H1 (cell line): ENCODE measurements around the gene DNAJC7. TPM values are rescaled to one million over a fixed set of nuclear protein-coding genes. Genes with fewer than 3 reads are reported as not detected.

Experiments
- CTCF ChIA-PET: fragments of 300-600 bp; sonication (Branson Sonifier 250); formaldehyde crosslinking; loops from one replicate; lab custom pipeline; 2021; ENCODE audit not compliant: partially characterized antibody; lab: Charles Lee
- POLR2A ChIA-PET: fragments of 300-600 bp; sonication (Branson Sonifier 250); formaldehyde crosslinking; loops from one replicate; lab custom pipeline; 2021; ENCODE audit warnings: inconsistent platforms; ENCODE audit not compliant: partially characterized antibody; lab: Charles Lee
- DNase-seq, 2 experiments: peaks; one replicate each; pipeline versions ENCODE4 v3.0.0 to v3.0.0-alpha.2; 2010 to 2022; ENCODE audit warnings: low spot score in 2 of 2, low read depth in 1 of 2, mixed read lengths in 1 of 2
- FAIRE-seq: peaks from 2 replicates; lab custom pipeline; 2011; peaks lifted over from hg19 to GRCh38; lab: Jason Lieb, UNC
- H2AFZ ChIP-seq: 2 replicates; pipeline ENCODE4 v1.8.1; 2012; ENCODE audit warnings: low read length, inconsistent platforms
- H2AK5ac ChIP-seq: 2 replicates; pipeline ENCODE4 v1.6.1; 2013; ENCODE audit warnings: low read depth, low read length
- H2BK120ac ChIP-seq: replicated peaks from 2 replicates; pipeline ENCODE3; 2013; ENCODE audit warnings: low read depth, low read length, inconsistent platforms
- H2BK12ac ChIP-seq: 2 replicates; pipeline ENCODE4 v1.6.1; 2013; ENCODE audit warnings: low read depth, low read length
- H2BK15ac ChIP-seq: 2 replicates; pipeline ENCODE4 v1.6.1; 2013; ENCODE audit warnings: low read length
- H2BK20ac ChIP-seq: 2 replicates; pipeline ENCODE4 v1.6.1; 2013; ENCODE audit warnings: low read length
- H2BK5ac ChIP-seq: 2 replicates; pipeline ENCODE4 v1.6.1; 2013; ENCODE audit warnings: low read depth, low read length
- H3K14ac ChIP-seq: 2 replicates; pipeline ENCODE4 v1.6.1; 2013; ENCODE audit warnings: inconsistent platforms; ENCODE audit not compliant: insufficient read length
- H3K18ac ChIP-seq: 2 replicates; pipeline ENCODE4 v1.6.1; 2013; ENCODE audit warnings: low read length; ENCODE audit errors: extremely low read depth
- H3K23ac ChIP-seq: 2 replicates; pipeline ENCODE4 v1.6.1; 2013; ENCODE audit warnings: inconsistent platforms; ENCODE audit not compliant: insufficient read length
- H3K23me2 ChIP-seq: 2 replicates; pipeline ENCODE4 v1.6.1; 2013; ENCODE audit warnings: low read depth, low read length
- H3K27ac ChIP-seq: 2 replicates; pipeline ENCODE4 v1.6.1; 2011; ENCODE audit warnings: low read depth, low read length, inconsistent platforms
- H3K27me3 ChIP-seq, 4 experiments: replicated peaks in 1 of 4; 1 replicate in 1 of 4; 2 replicates in 3 of 4; pipeline versions ENCODE4 v1.6.1 to v1.8.1; 2011 to 2013; ENCODE audit warnings: low read length in 3 of 4, mild to moderate bottlenecking in 3 of 4, inconsistent platforms in 2 of 4, mixed read lengths in 2 of 4, moderate library complexity in 1 of 4; ENCODE audit not compliant: control insufficient read depth in 3 of 4, insufficient read depth in 3 of 4; ENCODE audit errors: extremely low read depth in 1 of 4
- H3K36me3 ChIP-seq, 4 experiments: 2 replicates each; pipeline versions ENCODE4 v1.6.1 to v1.8.1; 2011 to 2013; ENCODE audit warnings: mild to moderate bottlenecking in 4 of 4, low read length in 3 of 4, moderate library complexity in 2 of 4, control low read depth in 1 of 4, inconsistent platforms in 1 of 4; ENCODE audit not compliant: insufficient read depth in 4 of 4, control insufficient read depth in 2 of 4
- H3K4ac ChIP-seq: replicated peaks from 2 replicates; pipeline ENCODE3; 2013; ENCODE audit warnings: low read length, low read depth, mixed read lengths, inconsistent platforms; ENCODE audit not compliant: insufficient read length
- H3K4me1 ChIP-seq, 4 experiments: replicated peaks in 1 of 4; 1 replicate in 1 of 4; 2 replicates in 3 of 4; pipeline versions ENCODE4 v1.6.1 to v1.8.1; 2011 to 2013; ENCODE audit warnings: low read length in 3 of 4, inconsistent platforms in 2 of 4, mixed read lengths in 1 of 4; ENCODE audit not compliant: insufficient read depth in 4 of 4, control insufficient read depth in 3 of 4
- H3K4me2 ChIP-seq, 2 experiments: 2 replicates each; pipeline versions ENCODE4 v1.6.1 to v1.8.1; 2011 to 2013; ENCODE audit warnings: low read depth in 2 of 2, low read length in 2 of 2, control low read depth in 1 of 2, inconsistent platforms in 1 of 2, mild to moderate bottlenecking in 1 of 2; ENCODE audit not compliant: insufficient read depth in 1 of 2
- H3K4me3 ChIP-seq, 4 experiments: fragments of 200-600, 300-600 bp in 1 of 4; sonication (generic), shearing (Covaris generic), sonication (Bioruptor Twin) in 1 of 4; 2 replicates each; pipeline versions ENCODE4 v1.5.1 to v1.8.1; 2011 to 2016; ENCODE audit warnings: low read length in 4 of 4, low read depth in 3 of 4, control low read depth in 2 of 4, inconsistent platforms in 2 of 4, mild to moderate bottlenecking in 2 of 4, mixed read lengths in 1 of 4, moderate library complexity in 1 of 4; ENCODE audit not compliant: insufficient read depth in 2 of 4; ENCODE audit errors: extremely low read depth in 1 of 4
- H3K56ac ChIP-seq: replicated peaks from 2 replicates; pipeline ENCODE3; 2013; ENCODE audit warnings: low read depth, mild to moderate bottlenecking, mixed read lengths, low read length, inconsistent platforms; ENCODE audit not compliant: insufficient read length
- H3K79me1 ChIP-seq: 2 replicates; pipeline ENCODE4 v1.6.1; 2013; ENCODE audit warnings: low read depth, low read length, control low read depth
- H3K79me2 ChIP-seq, 2 experiments: 2 replicates each; pipeline versions ENCODE4 v1.6.1 to v1.8.1; 2012 to 2013; ENCODE audit warnings: low read length in 2 of 2, mild to moderate bottlenecking in 2 of 2, inconsistent platforms in 1 of 2; ENCODE audit not compliant: insufficient read depth in 2 of 2, control insufficient read depth in 1 of 2
- H3K9ac ChIP-seq, 4 experiments: replicated peaks in 1 of 4; 1 replicate in 1 of 4; 2 replicates in 3 of 4; pipeline versions ENCODE4 v1.6.1 to v1.8.1; 2011 to 2013; ENCODE audit warnings: low read depth in 3 of 4, low read length in 3 of 4, control low read depth in 2 of 4, mild to moderate bottlenecking in 2 of 4, moderate library complexity in 2 of 4, inconsistent platforms in 1 of 4; ENCODE audit errors: extremely low read depth in 1 of 4
- H3K9me3 ChIP-seq, 2 experiments: 2 replicates each; pipeline versions ENCODE4 v1.6.1 to v1.8.1; 2012 to 2013; ENCODE audit warnings: mild to moderate bottlenecking in 2 of 2, moderate library complexity in 2 of 2, control low read depth in 1 of 2, inconsistent platforms in 1 of 2, low read depth in 1 of 2, low read length in 1 of 2, mixed read lengths in 1 of 2; ENCODE audit not compliant: insufficient read depth in 2 of 2
- H4K20me1 ChIP-seq, 2 experiments: replicated peaks in 1 of 2; 2 replicates each; pipeline versions ENCODE3 to v1.8.1; 2011 to 2013; ENCODE audit warnings: inconsistent platforms in 2 of 2, low read length in 2 of 2, mild to moderate bottlenecking in 1 of 2; ENCODE audit not compliant: insufficient read depth in 2 of 2, control insufficient read depth in 1 of 2
- H4K5ac ChIP-seq: 2 replicates; pipeline ENCODE4 v1.6.1; 2013; ENCODE audit warnings: low read length, low read depth, mixed read lengths, inconsistent platforms; ENCODE audit not compliant: insufficient read length
- H4K8ac ChIP-seq: 2 replicates; pipeline ENCODE4 v1.8.0; 2013; ENCODE audit warnings: mild to moderate bottlenecking, moderate library complexity, low read length, inconsistent platforms; ENCODE audit not compliant: insufficient read depth; ENCODE audit errors: extremely low read depth
- H4K91ac ChIP-seq: replicated peaks from 2 replicates; pipeline ENCODE3; 2013; ENCODE audit warnings: low read length, mixed read lengths, inconsistent platforms; ENCODE audit not compliant: insufficient read length
- BACH1 ChIP-seq: IDR thresholded peaks from 2 replicates; pipeline ENCODE4 v1.6.1; 2012; ENCODE audit warnings: low read length, improper control_type of control experiment
- BRCA1 ChIP-seq: IDR thresholded peaks from 2 replicates; pipeline ENCODE4 v1.6.1; 2012; ENCODE audit warnings: low read depth, low read length, improper control_type of control experiment
- CTBP2 ChIP-seq: IDR thresholded peaks from 2 replicates; pipeline ENCODE4 v1.7.0; 2011; ENCODE audit warnings: borderline replicate concordance, mild to moderate bottlenecking, moderate library complexity, mixed read lengths, low read length; ENCODE audit not compliant: insufficient read depth, insufficient read length
- KDM5A ChIP-seq: fragments of 200-600 bp; IDR thresholded peaks from 2 replicates; pipeline ENCODE4 v1.7.1; 2012; ENCODE audit warnings: mild to moderate bottlenecking, low read length, inconsistent platforms, mixed read lengths
- SIN3A ChIP-seq, 2 experiments: IDR thresholded peaks in 1 of 2; conservative IDR thresholded peaks in 1 of 2; 2 replicates each; pipeline ENCODE4 v1.6.1; 2011 to 2012; ENCODE audit warnings: low read length in 2 of 2, improper control_type of control experiment in 1 of 2, low read depth in 1 of 2, mild to moderate bottlenecking in 1 of 2
- WGBS, 2 experiments: shearing (Covaris generic) in 1 of 2; methylation state at CpG; one replicate each; pipeline versions ENCODE4 v1.1.6 to v1.1.7; 2013 to 2015; ENCODE audit warnings: low lambda C conversion rate in 2 of 2, mixed read lengths in 2 of 2, inconsistent platforms in 1 of 2, low coverage in 1 of 2, missing lambda C conversion rate in 1 of 2; ENCODE audit not compliant: insufficient replicate concordance in 2 of 2, insufficient coverage in 1 of 2, insufficient read length in 1 of 2; ENCODE audit errors: extremely low coverage in 1 of 2, missing lambda C conversion rate in 1 of 2; 5-methylcytosine and 5-hydroxymethylcytosine counted together
- polyA plus RNA-seq, 7 experiments: library from polyadenylated mRNA; depleted of rRNA in 3 of 7; stranded (reverse) in 5 of 7; unstranded in 2 of 7; fragments of >200 nt in 5 of 7; fragments of 200-250 nt in 2 of 7; gene quantifications; 1 replicate in 5 of 7; 2 replicates in 1 of 7; 4 replicates in 1 of 7; pipeline versions ENCODE4 v1.2.1 to v1.2.3, GENCODE V29; 2011 to 2013; ENCODE audit warnings: missing spikeins in 2 of 7, mixed read lengths in 2 of 7
- total RNA-seq: library from RNA; stranded (reverse); fragmentation: NEBNext Ultra II Directional; extraction: Animal tissue kit (Norgen Biotek cat#: 25700); gene quantifications from 2 replicates; pipeline ENCODE4 v1.2.1, GENCODE V29; 2021

DNAJC7 gene
- total and polyA plus RNA-seq, 2 of the 8 experiments (the other 6 are each of a cell fraction or from before 2014, with no cell fraction given): 31.0 to 148 TPM

GRCh38 chr17:42017866-42018200 is 594 bp upstream of the DNAJC7 start:
- Histone ChIP-seq H2BK12ac (0 out of 2 replicates have a peak overlapping the region, but pooled peaks have one; percentile 11), H3K4me1 (peaks cover 4 to 11% (median 8%) of the 10 kb centered on the region in 4 experiments), H3K23me2 (peaks cover 19% of the 10 kb centered on the region), H4K20me1 (no peaks in the 10 kb centered on the region), H3K18ac (peak overlapping the region; percentile 79; the same call in 1 of the 2 replicates), H3K23ac (no peak overlapping the region), H2BK120ac (no peak overlapping the region), H3K56ac (peak overlapping the region; percentile 1), H4K91ac (no peak overlapping the region), H3K27me3 (no peaks in the 10 kb centered on the region), H2BK20ac (no peak overlapping the region), H3K4ac (peak overlapping the region; percentile 40), H4K8ac (no peak overlapping the region; the same call in none of the 2 replicates), H3K4me3 (peak overlapping the region; percentile 85 to 99 (median 96)), H3K79me1 (no peaks in the 10 kb centered on the region), H2AK5ac (peak overlapping the region; percentile 17; the same call in 1 of the 2 replicates), H4K5ac (peak overlapping the region; percentile 31), H3K9ac (peak overlapping the region in 3 of 4 experiments; percentile 57 to 99 (median 98); a peak in 6 of 7 replicates), H3K4me2 (peak overlapping the region; percentile 90), H3K27ac (peak overlapping the region; percentile 98), H3K36me3 (peaks cover 0 to 15% (median 6%) of the 10 kb centered on the region in 4 experiments; a peak in 4 of 8 replicates), H2BK15ac (no peak overlapping the region), H2AFZ (peak overlapping the region; percentile 18), H3K9me3 (no peaks in the 10 kb centered on the region), H3K14ac (no peak overlapping the region), H3K79me2 (peaks cover 24 to 57% of the 10 kb centered on the region in 2 experiments), H2BK5ac (peak overlapping the region; percentile 30)
- CTCF ChIA-PET: interaction anchor here (0.7 to 38.8 kb wide), 21 partner anchors 9 to 163 kb away, joined by 3 to 1084 read pairs (median 3); partner anchors contain the start of genes DHX58, HSPB9, KAT2A and KCNH4
- DNase-seq (no peak), FAIRE-seq (no peak)
- POLR2A ChIA-PET: interaction anchor here (0.7 to 6.2 kb wide), 33 partner anchors 8 to 661 kb away, joined by 3 to 67 read pairs (median 5); partner anchors contain the start of genes ACLY, C17orf113, CNP and EIF1
- 11% methylated on average over 11 of the region's 11 CpGs; no CpG with 5 or more reads in 1 of the 2 experiments for WGBS, 2 experiments
- TF ChIP-seq CTBP2 (no peak), BACH1 (no peak), BRCA1 (no peak), SIN3A (conservative IDR thresholded peaks at IDR 0.05 in 1 of 2, IDR thresholded peaks at IDR 0.05 in 1 of 2; ENCODE audit: low read depth in 1 of 2, low read length in 2 of 2) (0 out of 4 replicates have a peak, but pooled peaks of 1 of the 2 experiments have one; percentile 10), KDM5A (no peak)
